LNCaP clone FGC (cell line): ENCODE measurements around the gene LIG1.

ENCODE experiments used
- DNase-seq: peaks from one replicate; pipeline ENCODE4 v3.0.0-alpha.2; 2011; ENCODE audit warnings: low read depth
- H3K4me3 ChIP-seq: 2 replicates; pipeline ENCODE4 v1.5.1; 2011; ENCODE audit warnings: mild to moderate bottlenecking, low read depth, low read length, control low read depth
- CTCF ChIP-seq: IDR thresholded peaks from 2 replicates; pipeline ENCODE4 v1.5.1; 2012; ENCODE audit warnings: mild to moderate bottlenecking; ENCODE audit not compliant: control insufficient read depth, insufficient read depth; ENCODE audit errors: extremely low read depth

The LIG1 gene

DNA sequence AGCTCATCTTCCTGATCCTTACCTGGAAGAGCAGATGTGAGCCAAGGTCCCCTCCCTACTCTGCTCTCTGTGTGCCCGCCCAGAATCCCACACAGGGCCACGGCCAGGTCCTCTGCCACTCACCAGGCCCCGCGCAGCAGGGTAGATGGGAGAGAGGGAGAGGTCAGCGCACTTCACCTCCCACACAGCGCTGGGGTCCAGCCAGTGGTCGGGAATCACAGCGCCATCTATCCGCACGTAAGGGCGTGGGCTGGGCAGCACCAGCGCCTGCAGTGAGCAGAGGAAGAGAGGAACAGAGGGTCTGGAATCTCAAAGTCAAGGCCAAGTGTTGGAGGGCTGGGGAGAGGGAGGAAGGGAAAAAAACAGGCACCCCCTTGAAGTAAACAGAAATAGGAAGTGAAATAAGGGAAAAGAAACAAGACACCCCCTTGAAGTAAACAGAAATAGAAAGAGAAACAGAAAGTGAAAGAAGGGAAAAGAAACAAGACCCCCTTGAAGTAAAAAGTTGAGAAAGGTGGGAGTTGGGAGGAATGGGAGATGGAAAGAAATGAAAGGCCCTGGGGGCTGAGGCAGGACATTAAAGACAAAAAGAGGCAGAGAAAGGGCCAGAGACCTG is 52.5 kb downstream of the LIG1 start:
- H3K4me3 ChIP-seq = no peak overlapping the region
- TF ChIP-seq CTCF = no peak
- no peak for DNase-seq

DNA sequence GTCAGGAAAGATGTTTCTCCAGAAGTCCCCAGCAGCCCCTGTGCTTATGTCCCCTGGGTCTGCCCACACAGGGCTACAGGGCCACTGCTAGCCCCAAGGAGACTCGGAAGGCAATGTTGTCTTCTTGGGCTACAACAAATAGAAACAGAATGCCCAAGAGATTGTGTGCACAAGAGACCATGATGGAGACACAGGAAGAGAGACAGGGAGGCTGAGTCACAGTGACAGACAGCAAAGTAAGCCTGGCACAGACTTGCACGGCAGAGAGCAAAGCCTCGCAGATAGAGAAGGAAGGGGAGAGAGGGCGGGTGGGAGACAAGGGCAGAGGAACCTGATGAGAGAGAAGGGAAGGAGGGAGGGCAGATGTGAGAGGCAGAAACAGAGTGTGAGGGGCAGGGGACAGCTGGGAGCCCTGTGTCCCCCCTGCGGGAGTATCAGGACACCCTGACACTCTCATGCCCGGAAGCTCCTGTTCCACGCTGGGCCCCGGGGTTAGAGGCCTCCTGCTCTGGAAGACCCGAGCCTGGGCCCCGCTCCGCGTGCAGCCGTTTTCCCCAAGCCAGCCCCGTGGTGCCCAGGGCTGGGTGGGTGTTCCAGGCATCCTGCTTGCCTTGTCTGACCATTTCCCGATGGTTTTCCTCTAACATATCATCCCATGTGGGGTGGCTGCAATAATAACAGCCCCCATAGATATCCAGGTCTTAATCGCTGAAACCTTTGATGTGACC is 56.8 kb downstream of the LIG1 start:
- no peak for DNase-seq
- no peak for TF ChIP-seq CTCF
- H3K4me3 ChIP-seq = no peak overlapping the region

- DNase-seq = no peak
- TF ChIP-seq CTCF = no peak
- H3K4me3 ChIP-seq = no peak overlapping the region
Observed at GRCh38 chr19:48111280-48111679, 58.9 kb downstream of the LIG1 start.

- TF ChIP-seq CTCF = no peak
- no peak within 1 kb of the TSS for H3K4me3 ChIP-seq
- peak; percentile 32 for DNase-seq
Observed at GRCh38 chr19:48110350-48110966, 59.7 kb downstream of the LIG1 start, which contains the start of gene PLA2G4C. Gene PLA2G4C (minus strand): TSS chr19:48110817. CDS start chr19:48106529, 4,288 bp downstream.

GRCh38 chr19:48108997-48109782 is 61.0 kb downstream of the LIG1 start:
- TF ChIP-seq CTCF = no peak
- no peak for DNase-seq
- H3K4me3 ChIP-seq = no peak overlapping the region

DNA sequence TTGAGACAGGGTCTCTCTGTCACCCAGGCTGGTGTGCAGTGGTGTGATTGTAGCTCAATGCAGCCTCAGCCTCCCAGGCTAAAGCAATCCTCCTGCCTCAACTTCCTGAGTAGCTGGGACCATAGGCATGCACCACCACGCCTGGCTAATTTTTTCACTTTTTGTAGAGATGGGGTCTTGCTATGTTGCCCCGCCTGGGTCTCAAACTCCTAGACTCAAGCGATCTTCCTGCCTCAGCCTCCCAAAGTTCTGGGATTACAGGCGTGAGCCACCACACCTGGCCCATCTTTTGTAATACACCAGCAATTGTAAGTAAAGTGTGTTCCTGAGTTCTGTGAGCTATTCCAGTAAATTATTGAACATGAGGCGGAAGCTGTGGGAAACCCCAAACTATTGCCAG is 66.2 kb downstream of the LIG1 start:
- DNase-seq = no peak
- H3K4me3 ChIP-seq = no peak overlapping the region
- no peak for TF ChIP-seq CTCF
